Epithelial cell of esophagus (primary cell): Measurements from ENCODE around the gene CHAF1A.

ENCODE experiments used
- DNase-seq: peaks from one replicate; pipeline ENCODE4 v3.0.0; 2010; ENCODE audit warnings: low read depth
- H3K4me3 ChIP-seq: 2 replicates; pipeline ENCODE4 v1.5.1; 2011; ENCODE audit warnings: mild to moderate bottlenecking, low read length, control low read depth
- TF ChIP-seq, protein P1 (sequence below): IDR thresholded peaks from 2 replicates; pipeline ENCODE4 v1.5.1; 2011; ENCODE audit warnings: low read depth, mild to moderate bottlenecking, low read length, control low read depth, inconsistent platforms; ENCODE audit not compliant: insufficient read depth; ENCODE audit errors: missing control alignments

Gene CHAF1A

DNA sequence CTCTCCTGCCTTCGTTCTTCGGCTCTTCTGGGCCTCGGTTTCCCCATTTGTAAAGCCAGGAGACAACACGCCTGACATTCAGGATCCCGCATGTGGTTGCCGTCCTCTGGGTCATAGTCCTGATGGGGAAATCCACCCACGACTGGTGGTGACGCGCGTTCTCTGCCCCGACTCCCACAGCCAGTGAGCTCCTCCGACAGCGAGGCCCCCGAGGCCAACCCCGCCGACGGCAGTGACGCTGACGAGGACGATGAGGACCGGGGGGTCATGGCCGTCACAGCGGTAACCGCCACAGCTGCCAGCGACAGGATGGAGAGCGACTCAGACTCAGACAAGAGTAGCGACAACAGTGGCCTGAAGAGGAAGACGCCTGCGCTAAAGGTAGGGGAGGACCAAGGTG is 86.1 kb downstream of the CHAF1A start:
- TF ChIP-seq, protein P1, sequence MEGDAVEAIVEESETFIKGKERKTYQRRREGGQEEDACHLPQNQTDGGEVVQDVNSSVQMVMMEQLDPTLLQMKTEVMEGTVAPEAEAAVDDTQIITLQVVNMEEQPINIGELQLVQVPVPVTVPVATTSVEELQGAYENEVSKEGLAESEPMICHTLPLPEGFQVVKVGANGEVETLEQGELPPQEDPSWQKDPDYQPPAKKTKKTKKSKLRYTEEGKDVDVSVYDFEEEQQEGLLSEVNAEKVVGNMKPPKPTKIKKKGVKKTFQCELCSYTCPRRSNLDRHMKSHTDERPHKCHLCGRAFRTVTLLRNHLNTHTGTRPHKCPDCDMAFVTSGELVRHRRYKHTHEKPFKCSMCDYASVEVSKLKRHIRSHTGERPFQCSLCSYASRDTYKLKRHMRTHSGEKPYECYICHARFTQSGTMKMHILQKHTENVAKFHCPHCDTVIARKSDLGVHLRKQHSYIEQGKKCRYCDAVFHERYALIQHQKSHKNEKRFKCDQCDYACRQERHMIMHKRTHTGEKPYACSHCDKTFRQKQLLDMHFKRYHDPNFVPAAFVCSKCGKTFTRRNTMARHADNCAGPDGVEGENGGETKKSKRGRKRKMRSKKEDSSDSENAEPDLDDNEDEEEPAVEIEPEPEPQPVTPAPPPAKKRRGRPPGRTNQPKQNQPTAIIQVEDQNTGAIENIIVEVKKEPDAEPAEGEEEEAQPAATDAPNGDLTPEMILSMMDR = no peak
- DNase-seq = no peak
- no peak overlapping the region for H3K4me3 ChIP-seq

GRCh38 chr19:4491446-4491845 is 89.0 kb downstream of the CHAF1A start:
- TF ChIP-seq, protein P1 = no peak
- DNase-seq = no peak
- H3K4me3 ChIP-seq = no peak overlapping the region

DNA sequence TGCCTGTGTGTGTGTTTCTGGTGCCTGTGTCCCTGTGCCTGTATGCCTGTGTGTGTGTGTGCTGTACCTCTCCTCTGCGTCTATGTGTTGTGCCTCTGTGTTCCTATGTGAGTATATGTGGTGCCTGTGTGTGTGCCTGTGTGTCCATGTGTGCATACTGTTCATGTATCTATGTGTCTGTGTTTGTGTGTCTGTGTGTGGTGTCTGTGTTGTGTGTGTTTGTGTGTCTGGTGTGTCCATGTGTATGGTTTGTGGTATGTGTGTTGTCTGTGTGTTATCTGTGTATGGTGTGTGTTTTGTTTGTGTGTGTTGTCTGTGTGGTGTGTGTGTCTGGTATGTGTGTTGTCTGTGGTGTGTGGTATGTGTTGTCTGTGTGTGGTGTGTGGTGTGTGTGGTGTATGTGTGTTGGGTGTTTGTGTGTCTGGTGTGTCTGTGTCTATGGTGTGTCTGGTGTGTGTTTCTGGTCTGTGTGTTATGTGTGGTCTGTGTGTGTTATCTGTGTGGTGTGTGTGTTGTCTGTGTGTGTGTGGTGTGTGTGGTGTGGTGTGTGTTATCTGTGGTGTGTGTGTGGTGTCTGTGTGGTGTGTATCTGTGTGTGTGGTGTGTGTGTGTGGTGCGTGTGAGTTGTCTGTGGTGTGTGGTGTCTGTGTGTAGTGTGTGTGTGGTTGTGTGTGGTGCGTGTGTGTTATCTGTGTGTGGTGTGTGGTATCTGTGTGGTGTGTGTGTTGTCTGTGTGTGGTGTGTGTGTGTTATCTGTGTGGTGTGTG is 90.1 kb downstream of the CHAF1A start:
- no peak for DNase-seq
- TF ChIP-seq, protein P1 = no peak
- no peak overlapping the region for H3K4me3 ChIP-seq
